GM23338 (cell line): ENCODE results near the gene NTNG1. TPM values are rescaled to one million over a fixed set of nuclear protein-coding genes. Genes with fewer than 3 reads are reported as not detected.
A peak's percentile ranks its signal among the peaks of the same experiment; 100 is the strongest.

Experiments used
- ATAC-seq: fragments of 200-7000 bp; cut with Tn5 transposase; 3 replicates; pipeline ENCODE4 v1.9.1; 2020
- DNase-seq: peaks from one replicate; pipeline ENCODE4 v3.0.0-alpha.2; 2015; ENCODE audit warnings: low spot score
- H2AFZ ChIP-seq: fragments of 200-600 bp; sonication (generic); 2 replicates; pipeline ENCODE4 v1.8.0; 2016; ENCODE audit warnings: antibody characterized with exemption, mild to moderate bottlenecking, moderate library complexity
- H3F3A ChIP-seq: fragments of 200-600 bp; sonication (generic); replicated peaks from 2 replicates; pipeline ENCODE4 v1.8.0; 2017; ENCODE audit warnings: antibody characterized with exemption, mixed run types, low read depth
- H3K27ac ChIP-seq: fragments of 200-600 bp; sonication (generic); 2 replicates; pipeline ENCODE4 v1.6.1; 2016; ENCODE audit warnings: low read depth
- H3K27me3 ChIP-seq: fragments of 200-600 bp; sonication (generic); 2 replicates; pipeline ENCODE4 v1.8.0; 2016; ENCODE audit warnings: mild to moderate bottlenecking, mixed run types, moderate library complexity; ENCODE audit not compliant: insufficient read depth
- H3K36me3 ChIP-seq: fragments of 200-600 bp; sonication (generic); 2 replicates; pipeline ENCODE4 v1.8.0; 2016; ENCODE audit warnings: mild to moderate bottlenecking; ENCODE audit not compliant: insufficient read depth
- H3K4me1 ChIP-seq: fragments of 200-600 bp; sonication (generic); 2 replicates; pipeline ENCODE4 v1.8.0; 2016; ENCODE audit warnings: mild to moderate bottlenecking, moderate library complexity; ENCODE audit not compliant: insufficient read depth
- H3K4me2 ChIP-seq: fragments of 200-600 bp; sonication (generic); 2 replicates; pipeline ENCODE4 v1.7.1; 2017; ENCODE audit warnings: mixed run types
- H3K4me3 ChIP-seq: fragments of 200-600 bp; sonication (generic); 2 replicates; pipeline ENCODE4 v1.6.1; 2016; ENCODE audit warnings: mixed run types
- H3K79me2 ChIP-seq: fragments of 200-600 bp; sonication (generic); replicated peaks from 2 replicates; pipeline ENCODE4 v1.8.0; 2017; ENCODE audit warnings: mild to moderate bottlenecking; ENCODE audit not compliant: insufficient read depth
- H3K9me2 ChIP-seq: fragments of 200-600 bp; sonication (generic); 2 replicates; pipeline ENCODE4 v1.8.0; 2017; ENCODE audit not compliant: insufficient read depth
- H4K20me1 ChIP-seq: fragments of 200-600 bp; sonication (generic); replicated peaks from 2 replicates; pipeline ENCODE4 v1.8.0; 2017; ENCODE audit warnings: mild to moderate bottlenecking; ENCODE audit not compliant: insufficient read depth
- H3K27ac Mint-ChIP-seq: 2 replicates; pipeline ENCODE4 v1.8.0; 2020; ENCODE audit warnings: inconsistent platforms, mild to moderate bottlenecking, moderate library complexity, mixed read lengths
- H3K27me3 Mint-ChIP-seq: 3 replicates; pipeline ENCODE4 v1.8.0; 2022; ENCODE audit warnings: low read depth, mild to moderate bottlenecking, moderate library complexity, mixed read lengths, inconsistent platforms; ENCODE audit not compliant: insufficient read depth, poor library complexity
- H3K36me3 Mint-ChIP-seq: 3 replicates; pipeline ENCODE4 v1.8.0; 2021; ENCODE audit warnings: low read depth, mild to moderate bottlenecking, inconsistent platforms, moderate library complexity, mixed read lengths
- H3K4me1 Mint-ChIP-seq: 3 replicates; pipeline ENCODE4 v1.8.0; 2020; ENCODE audit warnings: mild to moderate bottlenecking, inconsistent platforms, mixed read lengths
- H3K4me3 Mint-ChIP-seq: 3 replicates; pipeline ENCODE4 v1.8.0; 2021; ENCODE audit warnings: moderate library complexity, mild to moderate bottlenecking, inconsistent platforms, mixed read lengths
- H3K9me3 Mint-ChIP-seq: 3 replicates; pipeline ENCODE4 v1.8.0; 2020; ENCODE audit warnings: moderate library complexity, mild to moderate bottlenecking, inconsistent platforms, mixed read lengths
- CREB1 ChIP-seq: fragments of 250-450 bp; sonication (Bioruptor Pico); IDR thresholded peaks from 2 replicates; pipeline ENCODE4 v1.5.0; 2020; ENCODE audit warnings: low read depth, mild to moderate bottlenecking, moderate library complexity
- CTCF ChIP-seq, 2 experiments: fragments of 200-600 bp in 1 of 2; sonication (generic) in 1 of 2; conservative IDR thresholded peaks; 2 replicates each; pipeline versions ENCODE4 v1.5.1 to v1.6.1; 2016 to 2017; ENCODE audit warnings: antibody characterized with exemption in 2 of 2, low read depth in 2 of 2, mild to moderate bottlenecking in 2 of 2, moderate library complexity in 1 of 2
- ETS1 ChIP-seq: IDR thresholded peaks from 2 replicates; pipeline ENCODE4 v1.6.1; 2016; ENCODE audit warnings: antibody characterized with exemption
- EZH2 ChIP-seq: fragments of 200-600 bp; sonication (generic); IDR thresholded peaks from one replicate; pipeline ENCODE4 v1.8.0; 2017; ENCODE audit warnings: antibody characterized with exemption, mild to moderate bottlenecking, low read depth; ENCODE audit not compliant: unreplicated experiment
- EZH2phosphoT487 ChIP-seq: fragments of 200-600 bp; sonication (generic); IDR thresholded peaks from one replicate; pipeline ENCODE4 v1.8.1; 2018; ENCODE audit warnings: antibody characterized with exemption; ENCODE audit not compliant: unreplicated experiment
- NANOG ChIP-seq: IDR thresholded peaks from 2 replicates; pipeline ENCODE4 v1.6.1; 2016; ENCODE audit warnings: antibody characterized with exemption, borderline replicate concordance
- POLR2AphosphoS5 ChIP-seq: IDR thresholded peaks from 2 replicates; pipeline ENCODE4 v1.6.1; 2016; ENCODE audit warnings: antibody characterized with exemption, low read depth
- STAT1 ChIP-seq: IDR thresholded peaks from one replicate; pipeline ENCODE4 v1.6.1; 2016; ENCODE audit warnings: antibody characterized with exemption; ENCODE audit not compliant: unreplicated experiment
- ZNF114 ChIP-seq: fragments of 250-450 bp; sonication (Bioruptor Pico); IDR thresholded peaks from 2 replicates; pipeline ENCODE4 v1.5.0; 2020; ENCODE audit warnings: mild to moderate bottlenecking, moderate library complexity
- polyA plus RNA-seq: library from polyadenylated mRNA; unstranded; fragments of >200 nt; fragmentation: Nextera tagmentation; extraction: Ambion mirVana; gene quantifications from 2 replicates; pipeline ENCODE4 v1.2.1, GENCODE V29; 2016
- total RNA-seq: library from RNA; depleted of rRNA; stranded (reverse); fragments of >200 nt; shearing (Covaris generic); gene quantifications from 2 replicates; pipeline ENCODE4 v1.2.3, GENCODE V29; 2014
- TF ChIP-seq, protein P1 (sequence below): IDR thresholded peaks from one replicate; pipeline ENCODE4 v1.6.1; 2018; ENCODE audit warnings: antibody characterized with exemption; ENCODE audit not compliant: unreplicated experiment

The NTNG1 gene
- total and polyA plus RNA-seq, 2 experiments from 2014 or later: 7.2 to 10.3 TPM

GRCh38 chr1:107464827-107465226 lies 324.0 kb downstream of the NTNG1 start:
- DNase-seq: peak; percentile 66
- TF ChIP-seq STAT1 (no peak), EZH2 (no peak), CTCF (conservative IDR thresholded peaks at IDR 0.05; ENCODE audit: low read depth in 2 of 2) (peak; percentile 47 to 52), EZH2phosphoT487 (no peak), NANOG (no peak)
- Histone ChIP-seq H3K27ac (no peak overlapping the region), H3K4me1 (no peaks in the 10 kb centered on the region), H3F3A (no peaks in the 10 kb centered on the region), H4K20me1 (no peaks in the 10 kb centered on the region), H3K9me2 (no peaks in the 10 kb centered on the region), H3K4me2 (no peak overlapping the region), H2AFZ (no peak overlapping the region), H3K4me3 (no peak overlapping the region), H3K36me3 (no peaks in the 10 kb centered on the region), H3K79me2 (no peaks in the 10 kb centered on the region), H3K27me3 (no peaks in the 10 kb centered on the region)
- Mint-ChIP-seq H3K4me1 (peaks cover 14% of the 10 kb centered on the region; the same call in 2 of the 3 replicates), H3K27me3 (no peaks in the 10 kb centered on the region), H3K4me3 (no peak overlapping the region), H3K9me3 (no peaks in the 10 kb centered on the region), H3K36me3 (no peaks in the 10 kb centered on the region), H3K27ac (no peak overlapping the region)
- ATAC-seq: peak; percentile 95

- H3F3A ChIP-seq: no peaks in the 10 kb centered on the region
- no peak overlapping the region for H3K4me3 ChIP-seq
- H3K27me3 ChIP-seq: no peaks in the 10 kb centered on the region
- no peaks in the 10 kb centered on the region for H3K36me3 ChIP-seq
- TF ChIP-seq ZNF114 (CRISPR knock-in tag) (no peak), EZH2 (no peak), CREB1 (CRISPR knock-in tag) (no peak), ETS1 (no peak), CTCF (conservative IDR thresholded peaks at IDR 0.05; ENCODE audit: low read depth in 2 of 2) (no peak), POLR2AphosphoS5 (no peak)
- TF ChIP-seq, protein P1, sequence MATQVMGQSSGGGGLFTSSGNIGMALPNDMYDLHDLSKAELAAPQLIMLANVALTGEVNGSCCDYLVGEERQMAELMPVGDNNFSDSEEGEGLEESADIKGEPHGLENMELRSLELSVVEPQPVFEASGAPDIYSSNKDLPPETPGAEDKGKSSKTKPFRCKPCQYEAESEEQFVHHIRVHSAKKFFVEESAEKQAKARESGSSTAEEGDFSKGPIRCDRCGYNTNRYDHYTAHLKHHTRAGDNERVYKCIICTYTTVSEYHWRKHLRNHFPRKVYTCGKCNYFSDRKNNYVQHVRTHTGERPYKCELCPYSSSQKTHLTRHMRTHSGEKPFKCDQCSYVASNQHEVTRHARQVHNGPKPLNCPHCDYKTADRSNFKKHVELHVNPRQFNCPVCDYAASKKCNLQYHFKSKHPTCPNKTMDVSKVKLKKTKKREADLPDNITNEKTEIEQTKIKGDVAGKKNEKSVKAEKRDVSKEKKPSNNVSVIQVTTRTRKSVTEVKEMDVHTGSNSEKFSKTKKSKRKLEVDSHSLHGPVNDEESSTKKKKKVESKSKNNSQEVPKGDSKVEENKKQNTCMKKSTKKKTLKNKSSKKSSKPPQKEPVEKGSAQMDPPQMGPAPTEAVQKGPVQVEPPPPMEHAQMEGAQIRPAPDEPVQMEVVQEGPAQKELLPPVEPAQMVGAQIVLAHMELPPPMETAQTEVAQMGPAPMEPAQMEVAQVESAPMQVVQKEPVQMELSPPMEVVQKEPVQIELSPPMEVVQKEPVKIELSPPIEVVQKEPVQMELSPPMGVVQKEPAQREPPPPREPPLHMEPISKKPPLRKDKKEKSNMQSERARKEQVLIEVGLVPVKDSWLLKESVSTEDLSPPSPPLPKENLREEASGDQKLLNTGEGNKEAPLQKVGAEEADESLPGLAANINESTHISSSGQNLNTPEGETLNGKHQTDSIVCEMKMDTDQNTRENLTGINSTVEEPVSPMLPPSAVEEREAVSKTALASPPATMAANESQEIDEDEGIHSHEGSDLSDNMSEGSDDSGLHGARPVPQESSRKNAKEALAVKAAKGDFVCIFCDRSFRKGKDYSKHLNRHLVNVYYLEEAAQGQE: no peak
- no peaks in the 10 kb centered on the region for H4K20me1 ChIP-seq
- no peak overlapping the region for H3K4me2 ChIP-seq
- H3K9me2 ChIP-seq: no peaks in the 10 kb centered on the region
- no peaks in the 10 kb centered on the region for H3K4me1 ChIP-seq
- DNase-seq: no peak
- no peak overlapping the region for H3K27ac ChIP-seq
- no peak overlapping the region for H2AFZ ChIP-seq
- no peaks in the 10 kb centered on the region for H3K79me2 ChIP-seq
- Mint-ChIP-seq H3K4me3 (no peak overlapping the region), H3K27me3 (no peaks in the 10 kb centered on the region), H3K27ac (no peak overlapping the region), H3K36me3 (no peaks in the 10 kb centered on the region), H3K9me3 (no peaks in the 10 kb centered on the region), H3K4me1 (peaks cover 14% of the 10 kb centered on the region; the same call in 2 of the 3 replicates)
- no peak for ATAC-seq
These were observed 326.4 kb downstream of the NTNG1 start for GRCh38 chr1:107467286-107467685.
